Measurements from ENCODE around the gene TSNAXIP1.

DNA sequence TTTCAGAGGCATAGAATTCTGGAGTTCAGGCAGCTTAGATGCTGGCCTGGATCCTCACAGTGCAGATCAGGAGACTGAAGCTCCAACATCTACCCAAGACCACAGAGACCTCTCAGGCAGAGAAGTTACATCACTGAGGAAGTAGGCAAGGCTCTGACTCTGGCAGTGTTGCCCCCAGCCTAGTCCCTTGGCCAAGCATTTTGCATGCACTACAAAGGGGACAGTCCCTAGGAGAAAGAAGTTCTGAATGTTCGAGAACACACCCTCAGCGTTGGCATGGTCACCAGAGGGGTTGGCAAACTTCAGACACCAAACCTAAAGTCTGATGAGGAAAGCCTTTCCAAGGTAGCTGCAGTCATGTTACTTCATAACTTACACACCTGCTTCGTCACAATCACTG lies 2.8 kb upstream of the TSNAXIP1 start:
- TF ChIP-seq CTCF (IDR thresholded peaks at IDR 0.05) (no peak), POLR2A (IDR thresholded peaks at IDR 0.05) (no peak)

Measured in suprapubic skin (tissue), 3 donors.